Thoracic aorta (tissue), 2 donors: ENCODE measurements around the gene LYVE1. TPM values are rescaled to one million over a fixed set of nuclear protein-coding genes. Genes with fewer than 3 reads are reported as not detected.

Source experiments
- ATAC-seq: fragments of 150-250 bp; one replicate; pipeline ENCODE4 v1.8.0; 2017; ENCODE audit warnings: low read depth; ENCODE audit not compliant: insufficient number of reproducible peaks, low FRiP score
- DNase-seq: peaks from one replicate; pipeline ENCODE4 v3.0.0-alpha.2; 2020; ENCODE audit warnings: low spot score
- H3K27ac ChIP-seq, 2 donors: fragments of 200-600 bp; sonication (generic); 1 replicate in 1 of 2; 2 replicates in 1 of 2; pipeline ENCODE4 v1.5.1; 2016; ENCODE audit warnings: mild to moderate bottlenecking in 2 of 2, moderate library complexity in 2 of 2
- H3K27me3 ChIP-seq: fragments of 200-600 bp; sonication (generic); replicated peaks from 2 replicates; pipeline ENCODE4 v1.6.0; 2016; ENCODE audit warnings: mild to moderate bottlenecking; ENCODE audit not compliant: insufficient read depth
- H3K36me3 ChIP-seq: fragments of 200-600 bp; sonication (generic); one replicate; pipeline ENCODE4 v1.5.1; 2016
- H3K4me1 ChIP-seq, 2 donors: fragments of 200-600 bp; sonication (generic); 1 replicate in 1 of 2; 2 replicates in 1 of 2; pipeline versions ENCODE4 v1.5.1 to v1.6.0; 2016; ENCODE audit warnings: low read depth in 2 of 2, mild to moderate bottlenecking in 1 of 2; ENCODE audit not compliant: control insufficient read depth in 1 of 2
- H3K4me3 ChIP-seq: fragments of 200-600 bp; sonication (generic); 2 replicates; pipeline ENCODE4 v1.5.1; 2016; ENCODE audit warnings: mild to moderate bottlenecking
- H3K9me3 ChIP-seq: fragments of 200-600 bp; sonication (generic); 2 replicates; pipeline ENCODE4 v1.5.1; 2016
- total RNA-seq, 2 donors: library from RNA; depleted of rRNA; stranded (reverse); fragments of >200 nt; gene quantifications; one replicate each; pipeline versions ENCODE4 v1.1.0 to v1.2.3, GENCODE V29; 2016
- TF ChIP-seq, protein P1 (sequence below): fragments of 200-600 bp; sonication (generic); IDR thresholded peaks from one replicate; pipeline ENCODE4 v1.5.1; 2019; ENCODE audit warnings: antibody characterized with exemption

The LYVE1 gene
- total RNA-seq, 2 donors from 2014 or later = 81.5 to 121 TPM

DNA sequence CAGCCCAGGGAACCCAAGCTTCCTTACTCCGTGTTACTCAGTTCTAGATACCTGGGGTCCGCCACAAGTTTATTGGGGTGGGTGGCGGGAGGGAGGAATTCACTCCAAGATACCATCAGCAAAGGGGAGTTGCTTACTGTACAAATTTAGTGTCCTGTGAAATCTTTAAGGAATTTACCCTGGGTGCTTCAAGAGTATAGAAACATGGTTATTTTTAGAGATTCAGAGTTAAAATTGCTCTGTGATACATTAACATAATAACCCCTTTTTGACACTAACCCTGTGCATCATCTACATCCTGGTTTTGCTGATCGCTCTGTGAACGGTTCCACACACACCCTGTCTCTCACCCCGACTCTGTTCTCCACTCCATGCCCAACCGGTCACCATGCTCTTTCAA lies 18.9 kb upstream of the LYVE1 start:
- ATAC-seq (no peak), DNase-seq (no peak)
- peaks cover 40 to 77% of the 10 kb centered on the region in 2 donors for H3K4me1 ChIP-seq
- peak overlapping the region; percentile 96 to 97 for H3K27ac ChIP-seq
- H3K27me3 ChIP-seq = no peaks in the 10 kb centered on the region
- H3K4me3 ChIP-seq = no peak overlapping the region
- H3K9me3 ChIP-seq = no peaks in the 10 kb centered on the region
- peaks cover 55% of the 10 kb centered on the region for H3K36me3 ChIP-seq
- TF ChIP-seq, protein P1, sequence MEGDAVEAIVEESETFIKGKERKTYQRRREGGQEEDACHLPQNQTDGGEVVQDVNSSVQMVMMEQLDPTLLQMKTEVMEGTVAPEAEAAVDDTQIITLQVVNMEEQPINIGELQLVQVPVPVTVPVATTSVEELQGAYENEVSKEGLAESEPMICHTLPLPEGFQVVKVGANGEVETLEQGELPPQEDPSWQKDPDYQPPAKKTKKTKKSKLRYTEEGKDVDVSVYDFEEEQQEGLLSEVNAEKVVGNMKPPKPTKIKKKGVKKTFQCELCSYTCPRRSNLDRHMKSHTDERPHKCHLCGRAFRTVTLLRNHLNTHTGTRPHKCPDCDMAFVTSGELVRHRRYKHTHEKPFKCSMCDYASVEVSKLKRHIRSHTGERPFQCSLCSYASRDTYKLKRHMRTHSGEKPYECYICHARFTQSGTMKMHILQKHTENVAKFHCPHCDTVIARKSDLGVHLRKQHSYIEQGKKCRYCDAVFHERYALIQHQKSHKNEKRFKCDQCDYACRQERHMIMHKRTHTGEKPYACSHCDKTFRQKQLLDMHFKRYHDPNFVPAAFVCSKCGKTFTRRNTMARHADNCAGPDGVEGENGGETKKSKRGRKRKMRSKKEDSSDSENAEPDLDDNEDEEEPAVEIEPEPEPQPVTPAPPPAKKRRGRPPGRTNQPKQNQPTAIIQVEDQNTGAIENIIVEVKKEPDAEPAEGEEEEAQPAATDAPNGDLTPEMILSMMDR = no peak

DNA sequence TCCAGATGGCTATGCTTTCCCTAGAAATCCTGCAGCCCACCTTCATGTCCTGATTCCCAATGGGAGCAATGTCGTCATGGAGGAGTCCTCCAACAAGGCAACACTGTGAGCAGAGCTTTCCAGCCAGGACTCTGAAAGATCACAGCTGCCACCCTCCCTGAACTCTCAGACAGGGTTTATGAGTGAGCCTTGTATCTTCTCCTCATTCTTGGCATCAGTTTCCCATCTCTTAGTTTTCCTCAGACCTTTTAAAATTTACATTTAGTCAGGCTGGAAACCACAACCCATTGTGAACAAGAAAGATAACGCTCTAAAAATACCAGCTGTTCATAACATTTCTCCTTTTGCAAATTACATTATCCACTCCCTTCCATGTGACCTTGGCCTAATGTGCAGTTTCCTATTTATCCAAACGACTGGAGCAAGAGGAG lies 15.6 kb upstream of the LYVE1 start:
- no peaks in the 10 kb centered on the region for H3K9me3 ChIP-seq
- no peak overlapping the region for H3K4me3 ChIP-seq
- H3K27me3 ChIP-seq = no peaks in the 10 kb centered on the region
- peak overlapping the region; percentile 72 to 73 for H3K27ac ChIP-seq
- H3K36me3 ChIP-seq = peaks cover 62% of the 10 kb centered on the region
- H3K4me1 ChIP-seq = peaks cover 34 to 66% of the 10 kb centered on the region in 2 donors
- DNase-seq = no peak
- TF ChIP-seq, protein P1 = no peak
- ATAC-seq = no peak

DNA sequence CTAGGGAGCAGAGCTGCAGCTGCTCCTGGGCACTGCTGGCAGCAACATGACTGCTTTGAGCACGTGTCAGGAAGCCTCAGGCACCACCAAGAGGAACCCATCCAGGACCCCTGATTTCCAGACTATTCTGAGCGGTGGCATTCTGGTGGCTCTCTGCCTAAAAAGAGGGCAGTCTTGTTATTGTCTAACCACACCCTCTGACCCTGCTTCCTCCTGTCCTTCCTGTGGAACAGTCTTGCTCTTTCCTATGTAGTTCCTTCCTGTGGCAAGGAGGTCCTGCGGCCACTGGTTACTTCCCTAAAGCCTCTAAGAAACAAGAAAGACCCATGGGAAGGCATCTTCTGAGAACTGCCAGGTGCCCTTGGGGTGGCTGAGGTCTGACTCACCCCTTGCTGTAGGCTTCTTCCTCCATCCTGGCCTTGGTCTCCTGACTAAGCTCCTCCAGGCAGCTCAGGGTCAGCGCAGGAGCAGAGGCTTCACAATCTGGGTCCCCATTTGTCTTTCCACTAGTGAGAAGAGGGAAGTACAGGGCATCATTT lies 13.1 kb upstream of the LYVE1 start:
- Histone ChIP-seq H3K4me3 (no peak overlapping the region), H3K36me3 (peaks cover 71% of the 10 kb centered on the region), H3K4me1 (peaks cover 23 to 49% of the 10 kb centered on the region in 2 donors), H3K27ac (peak overlapping the region; percentile 72 to 73), H3K9me3 (no peaks in the 10 kb centered on the region), H3K27me3 (no peaks in the 10 kb centered on the region)
- no peak for DNase-seq
- TF ChIP-seq, protein P1 = no peak
- ATAC-seq = no peak

GRCh38 chr11:10580623-10581022 lies 12.2 kb upstream of the LYVE1 start:
- TF ChIP-seq, protein P1 = no peak
- H3K4me3 ChIP-seq = no peak overlapping the region
- peak overlapping the region; percentile 72 to 73 for H3K27ac ChIP-seq
- H3K27me3 ChIP-seq = no peaks in the 10 kb centered on the region
- peaks cover 79% of the 10 kb centered on the region for H3K36me3 ChIP-seq
- peaks cover 14 to 49% of the 10 kb centered on the region in 2 donors for H3K4me1 ChIP-seq
- ATAC-seq = no peak
- no peak for DNase-seq
- H3K9me3 ChIP-seq = no peaks in the 10 kb centered on the region

DNA sequence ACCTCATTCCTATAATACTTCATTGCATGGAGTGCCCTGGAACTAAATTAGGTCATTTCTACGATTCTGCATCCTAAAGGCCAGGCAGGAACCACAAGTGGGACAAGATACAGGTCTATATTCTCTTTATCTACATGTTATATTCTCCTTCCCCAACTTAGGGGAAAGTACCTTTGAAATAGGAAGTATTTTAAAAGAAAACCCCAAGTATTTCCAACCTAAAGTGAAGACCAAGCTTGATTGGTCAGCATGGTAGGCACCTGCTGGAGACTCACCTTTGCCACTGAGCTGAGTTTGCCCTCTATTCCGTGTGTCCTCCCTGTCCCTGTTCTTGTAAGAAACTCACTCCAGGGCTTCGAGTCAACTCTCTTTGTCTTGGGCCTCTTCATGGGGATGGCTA lies 11.2 kb upstream of the LYVE1 start:
- DNase-seq (no peak), ATAC-seq (no peak)
- peaks cover 9 to 44% of the 10 kb centered on the region in 2 donors for H3K4me1 ChIP-seq
- H3K4me3 ChIP-seq = no peak overlapping the region
- peak overlapping the region; percentile 72 to 73 for H3K27ac ChIP-seq
- TF ChIP-seq, protein P1 = no peak
- H3K27me3 ChIP-seq = no peaks in the 10 kb centered on the region
- no peaks in the 10 kb centered on the region for H3K9me3 ChIP-seq
- peaks cover 79% of the 10 kb centered on the region for H3K36me3 ChIP-seq
